Fibroblast of skin of left quadriceps (primary cell): Measurements from ENCODE around the gene CYP3A4.
"Not testable (repeated sequence)": the region's sequence is repeated elsewhere in the genome, so short reads cannot be mapped to it uniquely, and the experiment has no call there.

Source experiments
- DNase-seq, 2 experiments: peaks; one replicate each; pipeline ENCODE4 v3.0.0-alpha.2; 2013; ENCODE audit warnings: low read depth in 2 of 2

The CYP3A4 gene

DNA sequence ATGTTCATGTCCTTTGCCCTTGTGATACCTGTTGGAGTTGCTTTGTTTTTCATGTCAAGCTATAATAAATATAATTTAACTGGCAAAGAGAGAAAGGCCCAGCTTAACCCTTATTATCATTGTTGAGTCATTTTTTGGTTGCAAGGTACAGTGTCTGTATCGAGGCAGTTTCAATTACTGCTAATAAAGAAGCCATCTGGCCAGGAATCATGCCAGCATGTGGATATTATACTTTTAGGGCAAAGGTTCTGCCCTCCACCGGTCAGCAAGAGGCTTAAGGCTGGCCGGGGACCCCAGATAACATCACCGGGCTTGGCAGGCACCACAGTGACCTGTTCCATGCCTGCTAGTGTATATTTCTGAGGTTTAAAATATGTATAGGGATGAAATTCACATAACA, 9.0 kb upstream of the CYP3A4 start:
- DNase-seq, result no peak

DNA sequence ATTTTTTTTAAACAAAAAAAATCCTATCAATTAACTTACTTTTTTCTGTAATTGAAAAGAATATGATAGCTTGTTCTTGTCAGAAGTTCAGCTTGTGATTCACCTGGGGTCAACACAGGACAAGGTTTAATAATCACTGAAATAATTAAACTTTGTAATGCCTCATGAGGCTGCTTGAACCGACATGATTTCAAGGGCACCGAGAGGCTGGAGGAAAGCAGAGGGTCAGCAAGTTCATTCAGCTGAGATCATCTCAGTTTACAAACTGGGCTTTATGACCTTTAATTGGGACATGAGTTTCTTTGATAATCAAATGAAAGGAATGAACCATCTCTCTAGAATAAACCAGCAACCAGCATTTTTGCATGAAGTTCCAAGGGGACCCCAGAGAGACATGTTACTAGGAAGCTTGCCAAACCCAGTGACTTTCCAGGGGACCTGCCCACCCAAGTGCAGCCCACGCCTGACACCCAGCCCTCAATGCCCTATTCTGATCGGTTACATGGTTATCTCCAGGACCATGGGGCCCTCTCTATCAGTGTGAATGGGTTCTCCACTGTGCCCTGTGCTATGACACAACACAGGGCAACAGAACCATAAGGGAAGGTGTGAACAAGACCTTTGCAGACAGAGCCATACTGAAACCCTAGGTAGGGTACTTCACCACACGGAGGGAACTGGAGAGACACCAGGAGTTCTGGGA, 7.8 kb upstream of the CYP3A4 start:
- no peak for DNase-seq

DNA sequence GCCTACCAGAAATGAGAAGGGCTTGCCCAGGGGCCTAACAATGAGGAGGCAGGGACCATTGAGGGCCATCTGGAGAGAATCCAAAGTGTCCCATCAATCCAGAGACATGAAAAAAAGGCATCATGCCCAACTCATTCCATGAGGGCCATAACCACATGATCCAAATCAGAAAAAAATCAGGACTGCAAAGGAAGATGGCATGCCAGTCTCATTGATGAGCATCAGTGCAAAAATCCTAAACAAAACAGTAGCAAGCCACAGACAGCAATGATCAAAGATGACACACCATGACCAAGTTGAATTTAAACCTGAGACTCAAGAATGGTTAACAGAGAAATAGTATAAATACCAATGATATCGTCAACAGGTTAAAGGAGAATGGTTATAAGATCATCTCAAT, 7.0 kb upstream of the CYP3A4 start:
- no peak for DNase-seq

DNA sequence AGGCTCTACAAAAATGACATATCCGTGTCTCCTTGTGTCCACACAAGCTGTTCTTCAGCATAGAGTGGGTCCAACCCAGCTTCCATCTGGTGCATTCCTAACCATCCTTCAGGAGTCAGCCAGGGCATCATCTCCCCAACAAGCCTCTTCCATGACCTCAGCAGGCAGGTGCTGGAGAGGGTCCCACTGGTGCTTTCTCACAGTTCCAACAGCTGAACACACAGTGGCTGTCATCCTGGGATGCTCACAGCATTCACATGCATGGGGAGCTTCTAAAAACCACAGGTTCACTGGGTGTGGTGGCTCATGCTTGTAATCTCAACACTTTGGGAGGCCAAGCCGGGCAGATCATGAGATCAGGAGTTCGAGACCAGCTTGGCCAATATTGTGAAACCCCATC, 6.4 kb upstream of the CYP3A4 start:
- DNase-seq, result no peak

DNA sequence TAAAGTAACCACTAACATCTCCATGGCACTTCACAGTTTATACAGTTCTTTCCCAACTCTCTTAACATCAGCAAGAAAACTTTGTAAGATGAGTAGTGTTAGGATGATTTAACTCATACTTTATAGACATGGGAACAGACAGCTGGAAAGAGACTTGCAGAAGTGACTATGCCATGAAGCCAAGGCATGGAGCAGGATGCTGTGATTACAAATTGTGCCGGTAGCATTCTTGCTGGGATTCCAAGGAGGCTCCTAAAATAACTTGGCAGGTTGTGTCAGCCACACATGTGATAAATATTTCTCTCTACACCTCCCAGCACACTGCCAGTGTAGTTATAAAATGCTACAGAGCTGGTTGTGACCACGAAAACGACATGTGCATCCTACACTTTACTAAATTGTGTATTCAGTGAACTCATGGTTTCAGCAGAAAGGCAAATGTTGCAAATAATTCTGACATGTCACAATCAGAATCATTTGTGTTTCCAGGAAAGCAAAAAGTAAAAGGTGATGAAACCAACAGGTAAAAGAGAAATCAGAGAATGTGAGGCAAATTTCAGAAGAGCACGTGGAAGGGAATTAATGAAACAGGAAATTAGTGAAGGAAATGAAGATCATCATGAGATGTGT, 5.6 kb upstream of the CYP3A4 start:
- DNase-seq, result peak; percentile 10

DNA sequence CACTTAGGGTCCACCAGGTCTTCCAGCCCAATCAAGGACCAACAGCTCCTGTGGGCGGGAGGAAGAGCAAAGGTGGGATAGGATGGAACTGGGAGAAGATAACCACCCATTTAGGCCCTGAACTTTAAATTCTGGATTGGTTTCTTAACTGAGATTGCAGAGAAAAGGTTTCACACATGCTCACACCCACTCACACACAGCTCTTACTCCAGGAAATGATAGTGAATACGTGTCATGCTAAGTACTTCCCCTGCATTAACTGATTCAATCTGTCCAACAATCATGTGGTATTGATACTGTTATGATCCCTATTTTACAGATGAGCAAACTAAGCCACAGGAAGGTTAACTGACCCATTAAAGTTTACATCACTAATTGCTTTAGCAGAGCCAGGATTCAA, 4.6 kb upstream of the CYP3A4 start:
- DNase-seq, result peak in 1 of 2 experiments; percentile 11

DNA sequence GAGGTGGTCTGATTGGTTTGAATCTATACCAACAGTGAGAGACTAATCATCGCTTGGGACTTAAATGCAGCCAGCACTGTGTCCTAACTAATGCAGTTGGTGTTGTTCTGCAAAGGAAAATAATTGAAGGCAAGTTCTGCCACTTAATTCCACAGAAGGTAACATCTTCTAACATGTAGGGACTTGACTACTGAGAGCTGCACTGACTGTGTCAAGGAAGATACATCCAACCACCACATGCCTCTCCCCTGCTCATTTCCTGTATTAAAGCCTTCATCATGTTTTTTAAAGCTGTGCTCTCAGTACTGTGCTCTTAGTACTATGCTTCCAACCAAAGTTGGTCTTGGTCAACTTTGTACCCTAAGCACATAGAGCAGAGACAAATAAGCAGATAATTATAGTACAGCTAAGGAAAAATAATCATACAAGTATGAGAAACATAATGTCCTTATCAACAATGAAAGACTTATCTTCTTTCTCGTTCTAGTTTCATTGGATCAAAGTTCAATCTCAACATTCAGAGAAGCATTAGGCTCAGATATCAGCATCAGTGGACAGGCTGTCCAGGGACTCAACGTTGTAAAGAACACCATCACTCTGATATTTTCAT, 2.8 kb upstream of the CYP3A4 start:
- DNase-seq, result no peak

DNA sequence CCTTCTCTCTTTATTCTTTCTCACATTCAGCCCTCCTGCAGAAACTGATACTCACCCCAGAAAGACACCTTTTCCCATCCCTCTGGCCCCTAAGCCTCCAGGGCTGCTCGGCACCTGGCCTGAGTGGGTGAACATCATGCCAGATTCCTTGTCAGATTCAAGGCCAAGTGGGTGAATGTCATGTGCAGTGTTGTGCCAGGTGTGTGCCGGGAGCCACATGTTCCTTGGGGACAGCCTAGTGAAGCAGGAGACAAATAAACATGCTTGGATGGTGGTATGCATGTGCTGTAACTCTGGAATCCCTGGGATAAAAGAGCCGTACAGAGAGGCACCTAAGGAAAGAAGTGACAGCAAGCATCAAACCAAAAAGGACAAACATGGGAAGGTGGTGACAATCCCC, 1.7 kb upstream of the CYP3A4 start:
- not testable (repeated sequence) for DNase-seq

DNA sequence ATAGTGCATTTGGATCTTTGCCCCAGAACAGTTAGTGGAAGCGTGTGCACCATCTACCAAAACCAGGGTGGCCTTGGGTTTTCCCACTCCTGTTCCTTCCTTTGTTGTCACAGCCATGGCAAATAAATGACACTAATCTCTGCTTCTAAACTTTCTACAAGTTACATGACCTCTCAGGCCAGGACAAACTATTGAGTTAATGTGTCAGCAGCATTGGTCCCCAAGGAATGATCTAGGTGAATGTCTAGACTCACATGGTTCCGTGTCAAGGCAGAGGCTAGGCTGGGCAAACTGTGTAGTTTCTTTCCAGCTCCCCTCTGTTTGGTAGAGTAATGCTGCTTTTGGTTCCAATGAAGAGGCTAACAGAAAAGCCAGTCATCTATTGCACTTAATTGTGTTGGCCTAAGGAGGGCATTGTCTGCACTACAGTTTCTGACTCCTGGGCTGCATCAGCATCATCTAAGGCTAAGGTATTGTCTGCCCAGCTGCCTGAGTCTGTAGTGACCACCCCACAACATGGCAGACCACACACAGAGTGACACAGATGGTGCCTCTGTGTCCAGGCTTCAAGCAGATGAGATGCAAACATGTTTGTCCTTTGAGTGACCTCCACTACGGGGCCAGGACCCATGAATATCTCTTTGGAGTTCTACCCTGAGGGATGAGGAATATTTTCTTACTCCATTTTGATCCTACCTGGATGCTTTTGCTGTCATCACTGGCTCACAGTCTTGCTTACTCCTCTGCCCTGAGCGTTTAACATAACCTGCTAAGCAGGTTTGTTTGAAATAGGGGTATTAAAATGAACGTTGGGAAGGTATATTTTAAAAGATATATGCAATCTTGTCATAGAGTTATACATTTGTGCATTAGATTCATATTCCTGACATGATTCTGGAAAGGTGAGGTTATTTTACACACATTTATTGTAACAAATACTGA, 1.7 kb downstream of the CYP3A4 start:
- no peak for DNase-seq

DNA sequence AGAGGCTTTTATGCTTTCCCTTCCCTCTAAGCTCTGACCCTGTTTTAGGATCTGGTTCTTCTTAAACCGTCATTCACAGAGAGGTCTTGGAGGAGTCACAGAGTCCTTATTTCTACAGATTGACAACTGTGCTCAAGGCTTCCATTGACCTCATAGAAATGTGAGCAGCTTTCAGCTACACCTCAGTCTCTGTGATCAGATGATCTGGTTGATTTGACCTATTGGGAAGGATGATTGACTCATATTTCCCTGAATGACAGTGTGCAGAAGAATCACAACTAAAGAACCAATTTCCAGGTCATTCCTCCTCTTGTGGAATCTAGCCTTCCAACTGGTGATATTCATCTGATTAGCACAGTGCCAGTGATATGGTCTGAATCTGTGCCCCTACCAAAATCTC, 3.4 kb downstream of the CYP3A4 start:
- no peak for DNase-seq

DNA sequence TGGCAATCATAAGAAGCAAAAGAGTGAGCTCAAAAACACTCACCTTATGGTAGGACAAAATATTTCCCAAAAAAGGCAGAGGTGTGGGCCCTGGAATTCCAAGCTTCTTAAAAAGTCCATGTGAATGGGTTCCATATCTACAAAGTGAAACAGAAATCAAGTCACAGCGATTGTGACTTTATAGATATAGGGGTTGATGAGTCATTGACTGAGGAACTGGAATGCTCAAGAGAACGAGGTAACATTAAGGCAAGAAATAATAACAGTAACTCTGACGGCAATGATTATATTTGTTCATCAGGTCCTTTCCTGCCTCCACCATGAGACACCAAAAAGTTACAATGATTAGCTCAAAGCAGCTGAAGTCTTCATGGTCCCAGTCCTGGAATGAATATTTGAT, 4.0 kb downstream of the CYP3A4 start:
- no peak for DNase-seq

DNA sequence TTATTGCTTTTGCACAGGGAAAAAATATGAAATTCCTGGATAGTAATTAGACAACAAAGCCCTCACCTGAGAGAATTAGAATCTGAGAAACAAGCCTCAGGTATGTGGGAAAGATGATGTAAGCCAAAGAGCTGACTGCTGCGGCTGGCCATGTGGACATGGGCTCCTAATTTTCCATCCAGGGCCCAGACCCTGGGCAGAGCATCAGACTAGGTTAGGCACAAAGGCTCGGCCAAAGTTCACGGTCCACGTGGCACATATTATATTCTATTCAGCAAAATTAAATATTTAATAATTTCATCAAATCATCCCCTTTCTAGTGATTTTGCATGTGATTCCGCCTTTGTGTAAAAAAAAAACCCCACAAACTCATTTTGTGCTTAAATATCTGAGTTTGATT, 5.1 kb downstream of the CYP3A4 start:
- no peak for DNase-seq

DNA sequence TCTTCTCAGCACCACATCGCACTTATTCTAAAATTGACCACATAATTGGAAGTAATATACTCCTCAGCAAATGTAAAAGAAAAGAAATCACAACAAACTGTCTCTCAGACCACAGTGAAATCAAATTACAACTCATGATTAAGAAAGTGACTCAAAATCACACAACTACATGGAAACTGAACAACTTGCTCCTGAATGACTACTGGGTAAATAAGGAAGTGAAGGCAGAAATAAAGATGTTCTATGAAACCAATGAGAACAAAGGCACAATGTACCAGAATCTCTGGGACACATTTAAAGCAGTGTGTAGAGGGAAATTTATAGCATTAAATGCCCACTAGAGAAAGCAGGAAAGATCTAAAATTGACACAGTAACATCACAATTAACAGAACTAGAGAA, 10.6 kb downstream of the CYP3A4 start:
- DNase-seq, result not testable (repeated sequence)

DNA sequence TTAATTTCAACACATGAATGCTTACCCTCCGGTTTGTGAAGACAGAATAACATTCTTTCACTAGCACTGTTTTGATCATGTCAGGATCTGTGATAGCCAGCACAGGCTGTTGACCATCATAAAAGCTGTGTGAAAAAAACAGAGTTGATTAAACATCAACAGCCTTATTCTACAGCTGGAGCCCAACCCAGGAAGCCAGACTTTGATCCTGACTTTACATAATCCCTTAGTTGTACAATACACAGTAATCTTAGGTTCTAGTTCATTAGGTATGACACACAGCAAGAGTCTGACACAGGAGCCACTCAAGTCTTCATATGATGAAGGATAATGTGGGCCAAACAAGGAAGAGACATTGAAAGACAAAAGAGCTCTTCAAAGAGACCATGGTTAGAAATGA, 11.4 kb downstream of the CYP3A4 start:
- no peak for DNase-seq

DNA sequence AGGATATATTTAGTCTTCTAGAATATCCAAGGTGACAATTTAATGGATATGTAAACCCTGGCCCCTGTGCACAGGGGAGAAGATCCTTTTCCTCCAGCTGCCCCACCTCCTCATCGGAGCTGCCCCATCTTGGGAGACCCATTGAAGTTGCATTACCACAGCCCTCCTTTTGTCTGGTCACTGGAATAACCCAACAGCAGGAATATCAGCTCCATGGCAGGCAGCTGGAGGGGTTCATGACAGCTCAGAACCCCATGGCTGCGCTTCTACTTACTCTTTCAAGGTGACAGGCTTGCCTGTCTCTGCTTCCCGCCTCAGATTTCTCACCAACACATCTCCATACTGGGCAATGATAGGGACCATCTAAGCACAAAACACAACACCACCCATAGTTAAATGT, 14.5 kb downstream of the CYP3A4 start:
- DNase-seq, result not testable (repeated sequence)

DNA sequence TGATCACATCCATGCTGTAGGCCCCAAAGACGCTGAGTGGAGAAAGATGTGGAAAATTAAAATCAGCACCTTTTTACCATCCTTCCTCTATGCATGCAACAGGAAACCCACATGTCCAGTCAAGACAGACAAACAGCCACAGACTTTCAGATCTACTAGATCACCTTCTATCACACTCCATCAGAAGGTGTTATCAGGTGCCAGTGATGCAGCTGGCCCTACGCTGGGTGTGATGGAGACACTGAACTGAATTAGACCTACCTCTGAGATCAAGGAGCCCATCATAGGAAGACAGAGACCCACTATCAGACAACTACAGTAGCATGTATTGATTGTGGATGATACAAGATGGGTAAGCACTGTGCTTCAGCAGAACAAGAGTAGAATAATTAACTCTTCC, 15.5 kb downstream of the CYP3A4 start:
- DNase-seq, result no peak

DNA sequence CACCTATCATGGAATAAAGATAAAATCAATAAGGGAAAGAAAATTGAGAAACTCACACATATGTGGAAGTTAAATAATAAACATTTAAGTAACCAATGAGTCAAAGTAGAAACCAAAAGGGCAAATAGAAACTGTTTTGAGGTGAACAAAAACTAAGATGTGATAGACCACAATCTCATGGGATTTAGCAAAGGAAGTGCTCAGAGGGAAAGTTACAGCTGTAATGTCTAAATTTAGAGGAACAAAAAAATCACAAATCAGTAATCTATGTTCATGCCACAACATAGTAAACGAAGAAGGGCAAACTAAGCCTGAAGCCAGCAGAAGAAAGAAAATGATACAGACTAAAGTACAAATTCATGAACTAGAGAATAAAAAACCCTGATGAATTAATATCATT, 16.3 kb downstream of the CYP3A4 start:
- DNase-seq, result no peak

DNA sequence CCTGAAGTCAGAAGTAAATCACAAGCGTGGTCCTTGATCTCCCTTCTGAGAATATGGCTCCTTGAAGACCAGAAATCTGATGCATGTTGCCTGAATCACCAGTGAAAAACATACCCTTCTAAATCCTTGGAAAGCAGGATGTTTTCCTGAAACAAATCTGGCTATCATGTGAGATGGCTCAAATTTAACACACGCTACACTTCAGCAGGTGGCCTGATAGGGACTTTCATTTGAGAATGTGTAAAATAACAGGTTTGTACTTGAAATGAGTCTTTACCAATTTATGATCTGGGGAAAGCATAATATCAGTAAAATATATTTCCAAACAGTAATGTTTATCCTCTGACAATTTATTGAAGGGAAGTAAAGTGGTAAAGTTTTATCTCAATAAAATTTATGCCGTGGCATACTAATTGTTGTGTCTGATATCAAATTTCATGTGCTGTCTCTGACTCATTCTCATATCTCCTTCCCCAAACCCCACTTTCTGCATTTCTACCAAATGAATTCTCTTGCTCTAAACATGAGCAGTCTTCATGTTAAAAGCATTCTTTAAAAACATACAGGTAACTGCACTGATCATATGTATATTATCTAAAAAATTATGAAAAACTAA, 17.4 kb downstream of the CYP3A4 start:
- DNase-seq, result no peak

DNA sequence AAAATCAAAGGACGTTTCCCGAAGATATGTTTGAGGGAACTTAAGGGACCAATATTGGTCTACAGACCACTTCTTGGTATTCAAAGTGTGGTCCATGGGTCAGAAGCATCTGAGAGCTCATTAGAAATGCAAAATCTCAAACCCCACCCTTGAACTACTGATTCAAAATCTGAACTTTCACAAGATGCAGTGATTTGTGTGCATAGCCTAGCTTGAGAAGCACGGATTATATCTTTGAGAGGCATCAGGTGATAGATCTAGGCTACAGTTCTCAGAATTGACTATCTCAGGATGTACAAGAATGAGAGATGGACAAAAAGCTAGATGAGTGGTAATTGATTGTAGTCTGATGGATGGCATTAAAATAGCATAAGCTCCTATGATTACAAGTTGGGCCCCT, 19.5 kb downstream of the CYP3A4 start:
- no peak for DNase-seq

DNA sequence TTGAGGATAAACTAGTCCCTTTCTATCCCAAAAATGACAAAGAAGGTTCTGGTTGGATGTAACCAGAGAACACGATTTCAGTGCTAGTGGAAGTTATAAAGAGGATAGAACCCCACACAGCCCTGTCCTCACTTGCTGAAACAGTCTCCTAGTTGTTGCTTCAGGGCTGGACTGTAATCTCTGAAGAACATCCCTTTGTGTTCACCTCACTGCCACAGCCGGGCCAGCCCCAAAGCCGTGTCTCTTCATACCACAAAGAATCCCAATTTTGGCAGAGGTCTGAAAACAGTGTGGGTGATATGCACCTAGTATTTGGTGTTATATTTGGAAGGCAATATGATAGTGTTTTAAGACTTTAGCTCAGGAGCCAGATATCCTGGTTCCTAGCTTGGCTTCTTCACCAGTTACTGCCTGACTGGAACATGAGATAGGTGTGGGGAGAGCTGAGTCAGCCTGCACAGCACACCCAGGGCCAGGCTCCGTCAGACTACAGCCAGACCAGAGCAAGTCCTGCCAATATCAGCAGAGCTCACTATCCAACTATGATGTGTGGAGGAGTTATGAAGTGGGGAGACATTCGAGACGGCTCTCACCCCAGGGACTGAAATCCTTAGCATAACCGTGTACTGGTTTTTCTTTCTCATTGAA, 21.2 kb downstream of the CYP3A4 start:
- no peak for DNase-seq

DNA sequence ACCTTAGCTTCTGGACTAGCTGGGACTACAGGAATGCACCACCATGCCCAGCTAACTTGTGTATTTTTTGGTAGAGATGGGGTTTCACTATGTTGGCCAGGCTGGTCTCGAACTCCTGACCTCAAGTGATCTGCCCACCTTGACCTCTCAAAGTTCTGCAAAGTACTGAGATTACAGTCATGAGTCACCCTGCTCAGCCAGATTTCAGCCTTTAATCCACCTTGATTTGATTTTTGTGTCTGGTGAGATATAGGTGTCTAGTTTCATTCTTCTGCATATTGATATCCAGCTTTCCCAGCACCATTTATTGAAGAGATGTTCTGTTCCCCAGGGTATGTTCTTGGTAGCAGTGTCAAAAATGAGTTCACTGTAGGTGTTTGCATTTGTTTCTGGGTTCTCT, 28.9 kb downstream of the CYP3A4 start:
- DNase-seq, result no peak
